ENCODE data around the gene IGF1R. TPM values are rescaled to one million over a fixed set of nuclear protein-coding genes. Genes with fewer than 3 reads are reported as not detected.

The IGF1R gene
- total and polyA plus RNA-seq, 2 of the 13 experiments (the other 11 are each of a cell fraction or from before 2014, with no cell fraction given): 15.9 to 18.4 TPM

- TF ChIP-seq SP1 (IDR thresholded peaks at IDR 0.05) (no peak), SP1 (CRISPR knock-in tag; IDR thresholded peaks at IDR 0.05) (no peak), TGIF2 (CRISPR knock-in tag; IDR thresholded peaks at IDR 0.05) (no peak), GMEB1 (CRISPR knock-in tag; IDR thresholded peaks at IDR 0.05; ENCODE audit: borderline replicate concordance) (no peak), HNF4A (CRISPR knock-in tag; IDR thresholded peaks at IDR 0.05) (peak; percentile 83), ZNF281 (CRISPR knock-in tag; IDR thresholded peaks at IDR 0.05; ENCODE audit: borderline replicate concordance) (no peak), AHDC1 (CRISPR knock-in tag; IDR thresholded peaks at IDR 0.05; ENCODE audit: borderline replicate concordance) (no peak), ESRRA (CRISPR knock-in tag; IDR thresholded peaks at IDR 0.05; ENCODE audit: low read depth) (no peak), HOXA9 (CRISPR knock-in tag; IDR thresholded peaks at IDR 0.05; ENCODE audit: borderline replicate concordance) (no peak), FIP1L1 (IDR thresholded peaks at IDR 0.05; ENCODE audit: borderline replicate concordance, insufficient read depth, low read depth, low read length) (no peak), IRF9 (CRISPR knock-in tag; IDR thresholded peaks at IDR 0.05; ENCODE audit: borderline replicate concordance) (no peak), ZNF337 (CRISPR knock-in tag; IDR thresholded peaks at IDR 0.05; ENCODE audit: borderline replicate concordance, low read depth) (no peak), NR2F6 (IDR thresholded peaks at IDR 0.05) (no peak), NR2F6 (CRISPR knock-in tag; IDR thresholded peaks at IDR 0.05) (0 out of 2 replicates have a peak, but pooled peaks have one; percentile 13), RBM39 (IDR thresholded peaks at IDR 0.05; ENCODE audit: low read depth, low read length, poor library complexity, severe bottlenecking) (no peak)
These were observed 303.4 kb downstream of the IGF1R start (continued) for GRCh38 chr15:98951493-98952320.
